HepG2 (cell line): ENCODE results near the gene OVOL3.

Source experiments
- NFYB ChIP-seq: sonication (generic); formaldehyde crosslinking; IDR thresholded peaks from 2 replicates; pipeline ENCODE4 v1.4.0; 2020; ENCODE audit warnings: missing genetic modification reagents
- SRF ChIP-seq: IDR thresholded peaks from 2 replicates; pipeline ENCODE4 v1.6.1; 2011; ENCODE audit warnings: mild to moderate bottlenecking, low read depth, low read length, moderate library complexity
- ZNF501 ChIP-seq: sonication (generic); formaldehyde crosslinking; IDR thresholded peaks from 2 replicates; pipeline ENCODE4 v1.5.1; 2020; ENCODE audit warnings: mild to moderate bottlenecking, moderate library complexity, missing genetic modification reagents
- ZNF609 ChIP-seq: sonication (generic); formaldehyde crosslinking; IDR thresholded peaks from 2 replicates; pipeline ENCODE4 v1.4.0; 2020; ENCODE audit warnings: mild to moderate bottlenecking, missing genetic modification reagents, borderline replicate concordance
- TF ChIP-seq, protein P1 (sequence below): sonication (generic); formaldehyde crosslinking; IDR thresholded peaks from 2 replicates; pipeline ENCODE4 v1.5.0; 2020; ENCODE audit warnings: mild to moderate bottlenecking, missing genetic modification reagents, moderate library complexity

DNA sequence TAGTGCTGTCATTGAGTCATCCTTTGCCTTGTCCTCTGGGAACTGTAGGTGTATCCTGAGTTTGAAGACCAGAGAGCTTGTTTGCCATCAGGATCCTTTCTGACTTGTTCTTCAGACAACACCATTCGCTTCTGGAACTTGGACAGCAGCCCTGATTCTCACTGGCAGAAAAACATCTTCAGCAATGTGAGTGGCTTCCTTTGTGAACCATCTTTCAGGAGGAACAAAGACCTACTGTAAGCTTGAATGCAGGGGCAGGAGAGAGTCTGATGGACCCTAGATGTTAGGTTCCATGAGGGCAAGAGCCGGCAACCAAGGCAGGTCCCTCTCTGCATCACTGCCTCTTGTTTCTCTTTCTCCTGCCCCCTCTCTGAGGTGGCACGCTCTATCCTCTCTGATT, 29.6 kb upstream of the OVOL3 start:
- no peak for TF ChIP-seq SRF
- TF ChIP-seq NFYB: no peak
- TF ChIP-seq ZNF609 (CRISPR knock-in tag): no peak
- no peak for TF ChIP-seq ZNF501 (CRISPR knock-in tag)
- TF ChIP-seq, protein P1, sequence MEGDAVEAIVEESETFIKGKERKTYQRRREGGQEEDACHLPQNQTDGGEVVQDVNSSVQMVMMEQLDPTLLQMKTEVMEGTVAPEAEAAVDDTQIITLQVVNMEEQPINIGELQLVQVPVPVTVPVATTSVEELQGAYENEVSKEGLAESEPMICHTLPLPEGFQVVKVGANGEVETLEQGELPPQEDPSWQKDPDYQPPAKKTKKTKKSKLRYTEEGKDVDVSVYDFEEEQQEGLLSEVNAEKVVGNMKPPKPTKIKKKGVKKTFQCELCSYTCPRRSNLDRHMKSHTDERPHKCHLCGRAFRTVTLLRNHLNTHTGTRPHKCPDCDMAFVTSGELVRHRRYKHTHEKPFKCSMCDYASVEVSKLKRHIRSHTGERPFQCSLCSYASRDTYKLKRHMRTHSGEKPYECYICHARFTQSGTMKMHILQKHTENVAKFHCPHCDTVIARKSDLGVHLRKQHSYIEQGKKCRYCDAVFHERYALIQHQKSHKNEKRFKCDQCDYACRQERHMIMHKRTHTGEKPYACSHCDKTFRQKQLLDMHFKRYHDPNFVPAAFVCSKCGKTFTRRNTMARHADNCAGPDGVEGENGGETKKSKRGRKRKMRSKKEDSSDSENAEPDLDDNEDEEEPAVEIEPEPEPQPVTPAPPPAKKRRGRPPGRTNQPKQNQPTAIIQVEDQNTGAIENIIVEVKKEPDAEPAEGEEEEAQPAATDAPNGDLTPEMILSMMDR (CRISPR knock-in tag): no peak
